ENCODE results near the gene TXK. TPM values are rescaled to one million over a fixed set of nuclear protein-coding genes. Genes with fewer than 3 reads are reported as not detected.

TXK gene
- total RNA-seq = 1 to 10 TPM; 1.5 to 9.9 (median 3.2) TPM

DNA sequence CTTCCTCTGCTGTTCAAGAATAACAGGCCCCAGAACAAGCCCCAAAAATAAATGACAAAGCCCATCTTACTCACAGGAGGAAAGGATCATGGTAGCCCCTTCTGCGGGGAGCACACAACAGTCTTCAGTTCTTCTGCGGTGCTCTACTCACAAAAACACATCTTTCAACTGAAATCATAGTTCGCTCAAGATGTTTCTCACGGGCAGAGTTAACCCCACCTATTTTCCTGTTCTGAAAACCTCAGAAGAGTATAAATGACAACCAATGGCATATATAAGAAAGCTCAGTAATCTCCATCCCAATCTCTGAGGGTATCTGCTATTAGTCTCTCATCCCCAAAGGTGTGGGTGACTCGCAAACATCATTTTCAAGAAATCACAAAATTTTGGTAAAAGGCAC, at the start of gene TXK:
TXK (minus strand) TSS at position 170 of the 400 bp plus-strand sequence; CDS start at position 90, 80 bp downstream.
- TF ChIP-seq, protein P1, sequence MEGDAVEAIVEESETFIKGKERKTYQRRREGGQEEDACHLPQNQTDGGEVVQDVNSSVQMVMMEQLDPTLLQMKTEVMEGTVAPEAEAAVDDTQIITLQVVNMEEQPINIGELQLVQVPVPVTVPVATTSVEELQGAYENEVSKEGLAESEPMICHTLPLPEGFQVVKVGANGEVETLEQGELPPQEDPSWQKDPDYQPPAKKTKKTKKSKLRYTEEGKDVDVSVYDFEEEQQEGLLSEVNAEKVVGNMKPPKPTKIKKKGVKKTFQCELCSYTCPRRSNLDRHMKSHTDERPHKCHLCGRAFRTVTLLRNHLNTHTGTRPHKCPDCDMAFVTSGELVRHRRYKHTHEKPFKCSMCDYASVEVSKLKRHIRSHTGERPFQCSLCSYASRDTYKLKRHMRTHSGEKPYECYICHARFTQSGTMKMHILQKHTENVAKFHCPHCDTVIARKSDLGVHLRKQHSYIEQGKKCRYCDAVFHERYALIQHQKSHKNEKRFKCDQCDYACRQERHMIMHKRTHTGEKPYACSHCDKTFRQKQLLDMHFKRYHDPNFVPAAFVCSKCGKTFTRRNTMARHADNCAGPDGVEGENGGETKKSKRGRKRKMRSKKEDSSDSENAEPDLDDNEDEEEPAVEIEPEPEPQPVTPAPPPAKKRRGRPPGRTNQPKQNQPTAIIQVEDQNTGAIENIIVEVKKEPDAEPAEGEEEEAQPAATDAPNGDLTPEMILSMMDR (IDR thresholded peaks at IDR 0.05; ENCODE audit: low read depth) = no peak

DNA sequence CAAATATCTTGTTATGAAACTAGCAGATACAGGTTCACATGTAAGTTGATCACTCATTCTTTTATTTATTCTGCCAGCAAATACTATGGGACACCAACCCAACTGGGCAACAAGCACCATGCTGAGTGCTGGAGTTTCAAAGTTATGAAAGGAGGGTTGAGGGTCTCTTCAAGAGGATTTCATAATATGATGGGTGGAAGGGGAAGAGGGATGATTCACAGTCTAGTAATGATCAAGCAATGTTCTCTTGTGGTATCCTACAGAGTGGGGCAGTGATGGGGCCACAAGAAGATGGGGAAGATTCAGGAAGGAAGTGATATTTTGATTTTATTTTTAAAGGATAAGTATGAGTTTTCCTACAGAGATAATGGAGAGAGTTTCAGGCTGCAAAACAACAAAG, 46.2 kb upstream of the TXK start:
- TF ChIP-seq, protein P1 (IDR thresholded peaks at IDR 0.05; ENCODE audit: low read depth) = no peak

- TF ChIP-seq, protein P1 (IDR thresholded peaks at IDR 0.05; ENCODE audit: low read depth) = no peak
Observed at GRCh38 chr4:48178931-48179330, 44.9 kb upstream of the TXK start.

DNA sequence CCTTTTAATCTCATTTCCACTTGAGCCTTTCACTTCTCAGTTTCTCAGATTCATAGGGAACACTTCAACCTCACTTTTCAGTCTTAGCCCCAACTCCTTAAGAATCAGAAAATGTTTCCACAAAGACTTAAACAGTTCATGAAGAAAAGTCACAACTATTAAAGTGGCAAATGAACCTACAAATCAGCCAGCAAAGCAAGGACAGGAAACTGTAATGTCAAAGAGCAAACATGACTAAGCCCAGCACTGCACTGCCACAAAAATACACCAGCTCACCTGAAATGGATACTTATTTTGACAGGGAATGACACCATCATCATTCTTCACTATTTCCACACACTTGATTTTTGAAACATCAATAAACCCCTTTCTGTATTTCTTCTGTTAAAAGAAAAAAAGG, 41.8 kb upstream of the TXK start:
- TF ChIP-seq, protein P1 (IDR thresholded peaks at IDR 0.05; ENCODE audit: low read depth) = no peak

DNA sequence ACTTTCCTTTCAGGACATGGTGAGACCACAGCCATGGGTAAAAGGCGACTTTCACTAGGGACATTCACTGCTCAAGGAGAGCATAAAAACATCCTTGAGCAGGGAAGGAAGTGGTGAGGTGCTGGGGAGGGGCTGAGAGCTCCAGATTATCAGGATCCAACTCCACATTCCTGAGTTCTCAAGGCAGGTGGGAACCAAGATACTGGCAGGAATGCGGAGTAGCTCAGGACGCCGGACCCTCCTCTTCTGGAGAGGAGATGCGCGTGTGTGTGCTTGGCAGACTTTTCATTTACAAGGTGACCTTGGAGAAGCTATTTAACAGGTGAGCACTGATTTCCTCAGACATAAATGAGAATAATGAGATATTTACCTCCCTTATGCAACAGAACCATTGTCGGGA, 41.3 kb upstream of the TXK start:
- TF ChIP-seq, protein P1 (IDR thresholded peaks at IDR 0.05; ENCODE audit: low read depth) = no peak

DNA sequence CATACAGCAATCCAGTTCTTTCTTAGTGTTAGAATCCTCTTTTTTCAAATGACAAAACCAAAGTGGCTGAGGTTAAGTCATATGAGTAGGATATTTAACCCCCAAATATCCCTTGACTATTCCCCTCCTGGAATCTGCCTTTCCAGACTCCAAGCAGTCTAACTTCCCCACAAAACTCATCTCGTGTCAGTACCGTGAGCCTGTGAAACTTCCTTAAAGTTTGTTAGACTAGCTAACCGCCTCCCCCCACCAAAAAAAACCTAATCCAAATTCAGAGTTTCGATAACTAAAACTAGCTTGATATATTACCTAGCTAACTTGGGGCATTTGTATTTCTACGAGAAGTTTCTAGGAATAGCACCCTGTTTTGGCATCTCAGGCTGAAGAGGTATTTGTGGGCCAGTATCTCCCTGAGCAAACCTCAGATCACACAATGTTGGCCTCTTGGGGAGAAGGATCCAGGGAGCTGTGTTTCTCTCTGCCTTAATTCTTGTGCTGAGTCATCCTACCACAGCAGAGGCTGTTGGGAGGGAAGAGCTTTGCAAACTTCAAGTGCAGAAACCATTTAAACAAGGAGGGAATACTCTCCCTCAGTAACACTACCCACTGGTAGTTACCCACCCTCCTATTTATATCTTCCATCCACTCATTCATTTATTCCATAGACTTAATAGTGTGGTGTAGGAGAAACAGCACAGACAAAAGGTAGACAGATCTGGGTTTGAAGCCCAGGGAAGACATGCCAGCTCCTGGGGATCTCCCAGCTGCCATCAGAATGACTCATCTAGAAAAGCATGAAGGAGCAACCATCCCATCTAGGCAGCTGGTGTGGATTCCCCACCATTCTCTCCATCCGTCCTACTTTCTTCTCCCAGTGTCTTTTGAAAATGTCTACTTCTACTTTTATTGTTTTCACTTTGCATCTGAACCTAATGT, 39.3 kb upstream of the TXK start:
- TF ChIP-seq, protein P1 (IDR thresholded peaks at IDR 0.05; ENCODE audit: low read depth) = no peak

DNA sequence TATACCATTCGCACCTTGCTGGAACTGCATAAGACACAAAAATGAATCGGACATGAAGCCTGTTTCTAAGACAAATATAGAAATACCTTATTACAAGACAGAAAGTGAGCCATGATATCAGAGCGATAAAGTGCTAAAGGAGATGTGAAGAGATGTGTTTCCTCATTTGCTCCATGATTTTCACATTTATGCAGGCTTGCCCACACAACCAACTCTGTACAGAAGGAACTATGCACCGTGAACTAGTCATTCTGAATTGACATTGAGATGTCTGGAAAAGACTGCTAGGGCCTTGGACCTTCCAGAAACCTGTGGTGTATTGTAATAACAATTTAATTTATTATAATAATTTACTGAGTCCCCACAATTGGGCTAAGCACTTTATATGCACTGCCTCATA, 38.6 kb upstream of the TXK start:
- TF ChIP-seq, protein P1 (IDR thresholded peaks at IDR 0.05; ENCODE audit: low read depth) = no peak
